Liver (tissue), 9 donors: Measurements from ENCODE around the gene SH2D2A. TPM values are rescaled to one million over a fixed set of nuclear protein-coding genes. Genes with fewer than 3 reads are reported as not detected.

Experiments
- DNase-seq: peaks from one replicate; pipeline ENCODE4 v3.0.0-alpha.2; 2017; ENCODE audit warnings: low spot score
- H3K27ac ChIP-seq, 2 donors: one replicate each; pipeline ENCODE4 v1.7.0; 2013; ENCODE audit warnings: inconsistent platforms in 2 of 2, low read length in 2 of 2, control low read depth in 1 of 2, low read depth in 1 of 2, mild to moderate bottlenecking in 1 of 2
- H3K27me3 ChIP-seq, 4 donors: one replicate each; pipeline versions ENCODE4 v1.6.1 to v1.7.0; 2013; ENCODE audit warnings: low read length in 3 of 4, inconsistent platforms in 1 of 4, mild to moderate bottlenecking in 1 of 4, moderate library complexity in 1 of 4; ENCODE audit not compliant: control insufficient read depth in 4 of 4, insufficient read depth in 4 of 4
- H3K36me3 ChIP-seq, 4 donors: one replicate each; pipeline versions ENCODE4 v1.6.1 to v1.7.0; 2013; ENCODE audit warnings: low read length in 3 of 4, mild to moderate bottlenecking in 3 of 4, low read depth in 1 of 4, moderate library complexity in 1 of 4; ENCODE audit not compliant: control insufficient read depth in 4 of 4, insufficient read depth in 3 of 4
- H3K4me1 ChIP-seq, 4 donors: one replicate each; pipeline versions ENCODE4 v1.6.1 to v1.7.0; 2013; ENCODE audit warnings: low read length in 3 of 4, mild to moderate bottlenecking in 3 of 4, moderate library complexity in 1 of 4; ENCODE audit not compliant: control insufficient read depth in 4 of 4, insufficient read depth in 4 of 4
- H3K4me3 ChIP-seq, 3 donors: one replicate each; pipeline versions ENCODE4 v1.6.1 to v1.7.0; 2013; ENCODE audit warnings: low read length in 3 of 3, control low read depth in 1 of 3, low read depth in 1 of 3, mild to moderate bottlenecking in 1 of 3
- H3K9ac ChIP-seq, 2 donors: one replicate each; pipeline ENCODE4 v1.7.0; 2013; ENCODE audit warnings: low read length in 2 of 2, mild to moderate bottlenecking in 2 of 2, moderate library complexity in 2 of 2, control low read depth in 1 of 2, low read depth in 1 of 2
- H3K9me3 ChIP-seq, 4 donors: one replicate each; pipeline versions ENCODE4 v1.6.1 to v1.7.0; 2013; ENCODE audit warnings: low read length in 3 of 4; ENCODE audit not compliant: control insufficient read depth in 4 of 4
- ATF3 ChIP-seq: IDR thresholded peaks from 2 replicates; pipeline ENCODE4 v1.6.1; 2016; ENCODE audit warnings: antibody characterized with exemption
- EGR1 ChIP-seq, 2 donors: IDR thresholded peaks; 2 replicates each; pipeline ENCODE4 v1.6.1; 2016 to 2018; ENCODE audit warnings: antibody characterized with exemption in 2 of 2, low read depth in 2 of 2
- FOXA1 ChIP-seq: IDR thresholded peaks from 2 replicates; pipeline ENCODE4 v1.6.1; 2016; ENCODE audit warnings: antibody characterized with exemption
- FOXA2 ChIP-seq: IDR thresholded peaks from 2 replicates; pipeline ENCODE4 v1.6.1; 2016; ENCODE audit warnings: antibody characterized with exemption
- GABPA ChIP-seq, 2 donors: IDR thresholded peaks in 1 of 2; conservative IDR thresholded peaks in 1 of 2; 2 replicates each; pipeline ENCODE4 v1.6.1; 2016; ENCODE audit warnings: antibody characterized with exemption in 2 of 2, mild to moderate bottlenecking in 1 of 2, moderate library complexity in 1 of 2
- HNF4A ChIP-seq, 2 donors: conservative IDR thresholded peaks; 2 replicates each; pipeline ENCODE4 v1.6.1; 2016; ENCODE audit warnings: antibody characterized with exemption in 2 of 2, mild to moderate bottlenecking in 2 of 2
- HNF4G ChIP-seq: IDR thresholded peaks from 2 replicates; pipeline ENCODE4 v1.6.1; 2016; ENCODE audit warnings: antibody characterized with exemption
- JUND ChIP-seq, 2 donors: IDR thresholded peaks; 2 replicates each; pipeline ENCODE4 v1.6.1; 2016; ENCODE audit warnings: antibody characterized with exemption in 2 of 2
- NR2F2 ChIP-seq: IDR thresholded peaks from 2 replicates; pipeline ENCODE4 v1.6.1; 2016; ENCODE audit warnings: antibody characterized with exemption
- RAD21 ChIP-seq, 2 donors: IDR thresholded peaks; 2 replicates each; pipeline ENCODE4 v1.6.1; 2016; ENCODE audit warnings: antibody characterized with exemption in 2 of 2, mild to moderate bottlenecking in 2 of 2
- RXRA ChIP-seq, 2 donors: IDR thresholded peaks; 2 replicates each; pipeline ENCODE4 v1.6.1; 2017 to 2018; ENCODE audit warnings: antibody characterized with exemption in 2 of 2, mild to moderate bottlenecking in 1 of 2
- SP1 ChIP-seq: IDR thresholded peaks from 2 replicates; pipeline ENCODE4 v1.6.1; 2018; ENCODE audit warnings: antibody characterized with exemption, mild to moderate bottlenecking
- TAF1 ChIP-seq: conservative IDR thresholded peaks from 2 replicates; pipeline ENCODE4 v1.6.1; 2016; ENCODE audit warnings: antibody characterized with exemption, mild to moderate bottlenecking
- YY1 ChIP-seq: IDR thresholded peaks from 2 replicates; pipeline ENCODE4 v1.6.1; 2016; ENCODE audit warnings: antibody characterized with exemption, mild to moderate bottlenecking
- WGBS: extraction: QIAGEN DNeasy Blood & Tissue Kit; methylation state at CpG from one replicate; pipeline ENCODE4 v1.1.7; 2013; 5-methylcytosine and 5-hydroxymethylcytosine counted together
- polyA plus RNA-seq, 2 donors: library from polyadenylated mRNA; stranded (reverse) in 1 of 2; unstranded in 1 of 2; fragments of 200-250 nt in 1 of 2; fragments of >200 nt in 1 of 2; fragmentation: Nextera tagmentation in 1 of 2; extraction: Ambion mirVana in 1 of 2; gene quantifications; one replicate each; pipeline versions ENCODE4 v1.2.1 to v1.2.3, GENCODE V29; 2013 to 2015
- total RNA-seq, 2 donors: library from RNA; depleted of rRNA; stranded (reverse); fragments of >200 nt; gene quantifications; one replicate each; pipeline ENCODE4 v1.2.3, GENCODE V29; 2014
- TF ChIP-seq, protein P1 (sequence below): IDR thresholded peaks from 2 replicates; pipeline ENCODE4 v1.6.1; 2016; ENCODE audit warnings: antibody characterized with exemption, mild to moderate bottlenecking
- TF ChIP-seq, protein P2 (sequence below): IDR thresholded peaks from 2 replicates; pipeline ENCODE4 v1.6.1; 2016; ENCODE audit warnings: antibody characterized with exemption
- TF ChIP-seq, protein P3 (sequence below): fragments of 150-350 bp; IDR thresholded peaks from 2 replicates; pipeline ENCODE4 v1.5.1; 2017; ENCODE audit warnings: improper control_type of control experiment, low read depth, low read length; ENCODE audit not compliant: missing input control
- TF ChIP-seq, protein P4 (sequence below): IDR thresholded peaks from 2 replicates; pipeline ENCODE4 v1.6.1; 2016; ENCODE audit warnings: antibody characterized with exemption
- donor health status: healthy.
- donor health status: healthy.
- donor health status: healthy.
- donor health status: healthy.
- donor health status: healthy.

Gene SH2D2A
- total and polyA plus RNA-seq, 4 donors: 0.14 to 0.38 (median 0.24) TPM

- H3K9ac ChIP-seq: no peak overlapping the region
- WGBS: 89% methylated on average over 4 of the region's 4 CpGs
- TF ChIP-seq ATF3: no peak
- no peak for TF ChIP-seq HNF4G
- TF ChIP-seq GABPA (IDR thresholded peaks at IDR 0.05 in 1 of 2, conservative IDR thresholded peaks at IDR 0.05 in 1 of 2): no peak
- TF ChIP-seq YY1: no peak
- no peak for TF ChIP-seq FOXA1
- no peak for TF ChIP-seq TAF1
- no peak for TF ChIP-seq FOXA2
- TF ChIP-seq, protein P1, sequence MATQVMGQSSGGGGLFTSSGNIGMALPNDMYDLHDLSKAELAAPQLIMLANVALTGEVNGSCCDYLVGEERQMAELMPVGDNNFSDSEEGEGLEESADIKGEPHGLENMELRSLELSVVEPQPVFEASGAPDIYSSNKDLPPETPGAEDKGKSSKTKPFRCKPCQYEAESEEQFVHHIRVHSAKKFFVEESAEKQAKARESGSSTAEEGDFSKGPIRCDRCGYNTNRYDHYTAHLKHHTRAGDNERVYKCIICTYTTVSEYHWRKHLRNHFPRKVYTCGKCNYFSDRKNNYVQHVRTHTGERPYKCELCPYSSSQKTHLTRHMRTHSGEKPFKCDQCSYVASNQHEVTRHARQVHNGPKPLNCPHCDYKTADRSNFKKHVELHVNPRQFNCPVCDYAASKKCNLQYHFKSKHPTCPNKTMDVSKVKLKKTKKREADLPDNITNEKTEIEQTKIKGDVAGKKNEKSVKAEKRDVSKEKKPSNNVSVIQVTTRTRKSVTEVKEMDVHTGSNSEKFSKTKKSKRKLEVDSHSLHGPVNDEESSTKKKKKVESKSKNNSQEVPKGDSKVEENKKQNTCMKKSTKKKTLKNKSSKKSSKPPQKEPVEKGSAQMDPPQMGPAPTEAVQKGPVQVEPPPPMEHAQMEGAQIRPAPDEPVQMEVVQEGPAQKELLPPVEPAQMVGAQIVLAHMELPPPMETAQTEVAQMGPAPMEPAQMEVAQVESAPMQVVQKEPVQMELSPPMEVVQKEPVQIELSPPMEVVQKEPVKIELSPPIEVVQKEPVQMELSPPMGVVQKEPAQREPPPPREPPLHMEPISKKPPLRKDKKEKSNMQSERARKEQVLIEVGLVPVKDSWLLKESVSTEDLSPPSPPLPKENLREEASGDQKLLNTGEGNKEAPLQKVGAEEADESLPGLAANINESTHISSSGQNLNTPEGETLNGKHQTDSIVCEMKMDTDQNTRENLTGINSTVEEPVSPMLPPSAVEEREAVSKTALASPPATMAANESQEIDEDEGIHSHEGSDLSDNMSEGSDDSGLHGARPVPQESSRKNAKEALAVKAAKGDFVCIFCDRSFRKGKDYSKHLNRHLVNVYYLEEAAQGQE: no peak
- TF ChIP-seq NR2F2: no peak
- TF ChIP-seq SP1: no peak
- no peak for TF ChIP-seq RAD21 (IDR thresholded peaks at IDR 0.05)
- TF ChIP-seq, protein P2, sequence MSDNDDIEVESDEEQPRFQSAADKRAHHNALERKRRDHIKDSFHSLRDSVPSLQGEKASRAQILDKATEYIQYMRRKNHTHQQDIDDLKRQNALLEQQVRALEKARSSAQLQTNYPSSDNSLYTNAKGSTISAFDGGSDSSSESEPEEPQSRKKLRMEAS: no peak
- no peak overlapping the region for H3K4me3 ChIP-seq
- no peak for DNase-seq
- H3K4me1 ChIP-seq: peaks cover 2 to 9% (median 7%) of the 10 kb centered on the region in 4 donors
- H3K36me3 ChIP-seq: no peaks in the 10 kb centered on the region
- no peak overlapping the region for H3K27ac ChIP-seq
- peaks cover 2 to 13% (median 4%) of the 10 kb centered on the region in 4 donors for H3K27me3 ChIP-seq
- no peaks in the 10 kb centered on the region for H3K9me3 ChIP-seq
Observed at GRCh38 chr1:156864796-156865195, 48.1 kb upstream of the SH2D2A start.

DNA sequence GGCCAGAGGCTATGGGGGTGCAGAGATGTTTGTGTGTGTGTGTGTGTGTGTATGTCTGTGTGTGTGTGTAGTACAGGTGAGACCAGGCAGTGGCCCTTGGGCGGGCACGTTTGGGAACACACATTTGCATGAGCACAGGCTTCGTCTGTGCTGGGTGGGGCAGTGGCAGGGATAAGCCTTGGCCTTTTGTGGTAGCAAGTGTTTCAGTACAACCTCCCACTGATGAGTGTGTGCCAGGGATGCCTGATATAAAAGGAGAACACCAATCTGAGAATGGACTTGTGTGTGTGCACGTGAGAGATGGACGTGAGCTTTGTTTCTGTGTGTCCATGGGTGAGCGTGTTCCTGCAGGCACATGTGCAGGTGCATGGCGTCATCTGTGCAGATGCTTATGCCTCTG lies 47.0 kb upstream of the SH2D2A start:
- 75% methylated on average over 7 of the region's 7 CpGs for WGBS
- peaks cover 4 to 19% (median 13%) of the 10 kb centered on the region in 4 donors for H3K4me1 ChIP-seq
- H3K27ac ChIP-seq: no peak overlapping the region
- H3K4me3 ChIP-seq: no peak overlapping the region
- H3K9ac ChIP-seq: no peak overlapping the region
- no peaks in the 10 kb centered on the region for H3K36me3 ChIP-seq
- H3K9me3 ChIP-seq: no peaks in the 10 kb centered on the region
- TF ChIP-seq GABPA (IDR thresholded peaks at IDR 0.05 in 1 of 2, conservative IDR thresholded peaks at IDR 0.05 in 1 of 2) (no peak), RAD21 (IDR thresholded peaks at IDR 0.05) (no peak), JUND (IDR thresholded peaks at IDR 0.05) (no peak), RXRA (IDR thresholded peaks at IDR 0.05) (no peak), FOXA1 (no peak), SP1 (no peak), HNF4A (conservative IDR thresholded peaks at IDR 0.05) (no peak), ATF3 (no peak), EGR1 (IDR thresholded peaks at IDR 0.05; ENCODE audit: low read depth in 2 of 2) (no peak), NR2F2 (no peak)
- TF ChIP-seq, protein P3, sequence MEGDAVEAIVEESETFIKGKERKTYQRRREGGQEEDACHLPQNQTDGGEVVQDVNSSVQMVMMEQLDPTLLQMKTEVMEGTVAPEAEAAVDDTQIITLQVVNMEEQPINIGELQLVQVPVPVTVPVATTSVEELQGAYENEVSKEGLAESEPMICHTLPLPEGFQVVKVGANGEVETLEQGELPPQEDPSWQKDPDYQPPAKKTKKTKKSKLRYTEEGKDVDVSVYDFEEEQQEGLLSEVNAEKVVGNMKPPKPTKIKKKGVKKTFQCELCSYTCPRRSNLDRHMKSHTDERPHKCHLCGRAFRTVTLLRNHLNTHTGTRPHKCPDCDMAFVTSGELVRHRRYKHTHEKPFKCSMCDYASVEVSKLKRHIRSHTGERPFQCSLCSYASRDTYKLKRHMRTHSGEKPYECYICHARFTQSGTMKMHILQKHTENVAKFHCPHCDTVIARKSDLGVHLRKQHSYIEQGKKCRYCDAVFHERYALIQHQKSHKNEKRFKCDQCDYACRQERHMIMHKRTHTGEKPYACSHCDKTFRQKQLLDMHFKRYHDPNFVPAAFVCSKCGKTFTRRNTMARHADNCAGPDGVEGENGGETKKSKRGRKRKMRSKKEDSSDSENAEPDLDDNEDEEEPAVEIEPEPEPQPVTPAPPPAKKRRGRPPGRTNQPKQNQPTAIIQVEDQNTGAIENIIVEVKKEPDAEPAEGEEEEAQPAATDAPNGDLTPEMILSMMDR: no peak
- TF ChIP-seq, protein P4, sequence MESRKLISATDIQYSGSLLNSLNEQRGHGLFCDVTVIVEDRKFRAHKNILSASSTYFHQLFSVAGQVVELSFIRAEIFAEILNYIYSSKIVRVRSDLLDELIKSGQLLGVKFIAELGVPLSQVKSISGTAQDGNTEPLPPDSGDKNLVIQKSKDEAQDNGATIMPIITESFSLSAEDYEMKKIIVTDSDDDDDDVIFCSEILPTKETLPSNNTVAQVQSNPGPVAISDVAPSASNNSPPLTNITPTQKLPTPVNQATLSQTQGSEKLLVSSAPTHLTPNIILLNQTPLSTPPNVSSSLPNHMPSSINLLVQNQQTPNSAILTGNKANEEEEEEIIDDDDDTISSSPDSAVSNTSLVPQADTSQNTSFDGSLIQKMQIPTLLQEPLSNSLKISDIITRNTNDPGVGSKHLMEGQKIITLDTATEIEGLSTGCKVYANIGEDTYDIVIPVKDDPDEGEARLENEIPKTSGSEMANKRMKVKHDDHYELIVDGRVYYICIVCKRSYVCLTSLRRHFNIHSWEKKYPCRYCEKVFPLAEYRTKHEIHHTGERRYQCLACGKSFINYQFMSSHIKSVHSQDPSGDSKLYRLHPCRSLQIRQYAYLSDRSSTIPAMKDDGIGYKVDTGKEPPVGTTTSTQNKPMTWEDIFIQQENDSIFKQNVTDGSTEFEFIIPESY: no peak
- TF ChIP-seq, protein P2: no peak
- TF ChIP-seq, protein P1: no peak
- DNase-seq: no peak
- peaks cover 2 to 19% (median 8%) of the 10 kb centered on the region in 4 donors for H3K27me3 ChIP-seq
